ACHN (cell line): ENCODE measurements around the gene CCDC88A.
"Not testable (repeated sequence)": the region's sequence is repeated elsewhere in the genome, so short reads cannot be mapped to it uniquely, and the experiment has no call there.

Experiments used
- DNase-seq: peaks from one replicate; pipeline ENCODE4 v3.0.0-alpha.2; 2015
- in situ Hi-C: cut with HindIII; loops from 2 replicates; pipeline ENCODE4 v1.10.0; 2017; ENCODE audit warnings: low sequenced_read_pairs, low pct_ligation_motif_present, low pct_unique_long_range_greater_than_20kb

The CCDC88A gene

DNA sequence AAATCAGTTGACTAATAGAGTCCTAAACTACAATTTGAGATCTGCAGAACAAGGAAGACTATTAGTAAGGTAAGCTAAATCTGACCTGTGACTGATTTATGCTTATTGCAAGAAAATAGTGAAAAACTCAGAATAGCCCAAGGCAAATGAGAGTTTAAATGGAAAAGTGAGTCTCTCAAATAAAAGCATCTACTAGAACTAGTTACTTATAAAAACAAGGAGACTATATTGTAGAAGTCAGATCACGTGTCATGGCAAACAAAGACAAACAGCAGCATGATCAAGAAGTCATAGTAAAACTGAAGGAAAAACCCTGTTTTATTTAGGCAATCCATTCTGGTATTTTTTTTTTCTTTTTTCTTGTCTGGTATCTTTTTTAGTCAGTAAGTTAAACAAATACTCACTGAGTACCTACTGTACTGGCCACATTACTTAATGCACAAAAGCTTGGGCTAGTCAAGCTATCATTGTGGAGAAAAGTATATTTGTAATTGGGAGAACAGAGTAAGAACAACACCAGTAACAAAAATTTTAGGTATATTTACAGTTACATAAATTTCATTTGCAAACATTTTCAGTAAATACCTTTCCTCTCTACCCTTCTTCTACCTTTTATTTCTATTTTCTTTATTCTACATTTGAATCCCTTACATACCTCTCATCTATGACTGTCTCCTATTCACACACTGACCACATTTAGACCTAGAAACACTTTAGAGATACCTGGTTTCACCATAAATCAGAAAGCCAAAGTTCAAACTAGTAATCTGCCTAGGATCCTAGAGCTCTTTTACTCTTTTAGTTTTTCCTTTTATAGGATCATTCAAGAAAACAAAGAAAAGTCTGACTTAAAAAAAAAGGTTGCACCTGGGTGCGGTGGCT, 23.7 kb downstream of the CCDC88A start:
- DNase-seq, result no peak
- in situ Hi-C loops, result no loop called here

DNA sequence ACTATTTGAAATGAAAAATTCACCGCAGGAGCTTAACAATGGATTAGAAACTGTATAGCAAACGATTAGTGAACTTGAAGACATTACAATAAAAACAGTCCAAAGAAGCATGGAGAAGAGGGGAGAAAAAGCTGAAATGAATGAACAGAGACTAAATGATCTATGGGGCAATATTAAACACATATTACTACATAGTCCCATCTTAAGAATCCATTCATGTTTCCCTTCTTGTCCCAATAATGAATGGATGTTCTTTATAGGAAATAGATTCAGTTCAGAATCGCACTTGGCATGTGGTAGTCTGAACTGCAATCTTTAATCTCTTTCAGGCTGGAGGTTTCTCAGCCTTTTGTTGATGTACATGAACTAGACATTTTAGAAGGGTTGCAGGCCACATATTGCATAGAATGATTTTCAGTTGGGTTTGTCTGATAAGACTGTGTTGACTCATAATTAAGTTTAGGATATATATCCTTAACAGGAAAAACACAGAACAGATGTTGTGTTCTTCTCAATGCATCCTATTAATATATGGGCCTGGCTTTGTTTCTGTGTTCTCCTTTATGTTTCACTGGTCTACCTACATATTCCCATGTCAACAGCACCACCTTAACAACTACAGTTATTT, 27.9 kb downstream of the CCDC88A start:
- no peak for DNase-seq
- in situ Hi-C loops, result no loop called here

GRCh38 chr2:55391155-55391554, 28.5 kb downstream of the CCDC88A start:
- no peak for DNase-seq
- in situ Hi-C loops, result no loop called here

- in situ Hi-C loops, DNase-seq: not testable (repeated sequence)
Measured at GRCh38 chr2:55385516-55385915, 34.1 kb downstream of the CCDC88A start.

DNA sequence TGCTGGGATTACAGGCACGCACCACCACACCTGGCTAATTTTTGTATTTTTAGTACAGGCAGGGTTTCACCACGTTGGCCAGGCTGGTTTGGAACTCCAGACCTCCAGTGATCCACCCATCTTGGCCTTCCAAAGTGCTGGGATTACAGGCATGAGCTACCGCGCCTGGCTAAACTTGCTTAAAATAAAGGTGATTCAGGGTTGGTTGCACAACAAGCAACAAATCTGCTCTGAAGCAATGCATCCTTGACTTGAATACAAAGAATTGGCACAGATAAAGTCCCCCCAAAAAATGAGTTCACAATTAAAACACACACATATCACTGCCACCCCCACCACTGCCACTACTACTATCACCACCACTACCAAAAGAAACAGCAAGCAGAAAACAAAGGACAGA, 34.9 kb downstream of the CCDC88A start:
- in situ Hi-C loops, result no loop called here
- DNase-seq, result no peak

GRCh38 chr2:55371376-55371775, 48.3 kb downstream of the CCDC88A start:
- DNase-seq, result no peak
- in situ Hi-C loops, result no loop called here

- no peak for DNase-seq
- in situ Hi-C loops, result no loop called here
Measured at GRCh38 chr2:55370208-55370607, 49.4 kb downstream of the CCDC88A start.

GRCh38 chr2:55365303-55365702, 54.4 kb downstream of the CCDC88A start:
- no peak for DNase-seq
- in situ Hi-C loops, result no loop called here

GRCh38 chr2:55364189-55365055, 55.2 kb downstream of the CCDC88A start:
- DNase-seq, result peak; percentile 60
- in situ Hi-C loops, result no loop called here

DNA sequence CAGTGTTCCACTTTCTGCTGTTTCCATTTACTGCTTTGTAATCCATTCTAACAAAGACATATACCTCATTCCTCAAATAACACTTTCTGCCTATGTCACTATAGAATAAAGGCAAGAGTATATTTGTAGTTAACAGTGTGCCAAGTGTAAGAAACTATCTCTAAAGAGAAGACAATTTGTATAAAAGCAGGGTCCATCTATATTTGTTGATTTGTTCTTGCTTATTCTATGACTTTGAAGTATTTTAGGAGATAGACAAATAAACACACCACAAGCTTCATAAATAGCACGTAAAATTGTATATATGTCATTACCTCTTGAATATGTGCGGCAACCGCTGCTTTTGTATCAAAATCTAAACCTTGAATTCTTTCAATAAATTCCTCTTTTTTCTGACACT, 56.0 kb downstream of the CCDC88A start:
- in situ Hi-C loops, result no loop called here

DNA sequence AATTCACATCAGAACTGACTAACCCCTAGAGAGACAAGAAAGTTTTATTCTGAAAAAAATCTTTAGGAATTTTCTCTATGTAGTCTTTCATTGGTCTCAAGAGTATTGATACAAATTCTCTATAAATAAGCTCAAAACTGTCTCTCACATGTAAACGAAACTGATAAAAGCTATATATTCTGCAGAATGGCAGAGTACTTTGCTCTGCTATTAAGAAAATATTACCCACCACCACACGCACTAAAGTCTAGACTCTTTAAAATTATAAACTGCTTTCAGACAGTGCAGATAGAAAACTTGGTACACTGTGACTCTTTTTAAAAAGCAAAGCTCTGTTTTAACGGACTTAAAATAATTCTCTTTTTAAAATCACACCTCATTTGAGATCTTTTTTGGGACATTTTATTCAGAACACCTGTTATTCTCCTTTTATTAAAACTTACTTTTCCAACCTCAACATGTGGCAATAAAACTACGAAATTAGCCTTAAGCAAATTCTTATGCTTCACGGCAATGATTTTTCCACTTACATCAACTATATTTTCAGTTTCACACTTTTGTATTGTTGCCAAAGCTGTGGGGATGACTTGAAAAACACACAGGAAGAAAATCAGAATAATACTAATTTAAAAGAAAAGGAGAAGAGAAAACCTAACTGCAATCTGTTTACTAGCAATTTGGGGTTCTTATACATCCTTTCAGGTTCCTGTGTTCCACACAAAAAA, 58.0 kb downstream of the CCDC88A start:
- in situ Hi-C loops, result no loop called here
- no peak for DNase-seq

More for the DNA sequence above, 56.0 kb downstream of the CCDC88A start:
- DNase-seq, result no peak

- DNase-seq, result no peak
- in situ Hi-C loops, result no loop called here
Measured at GRCh38 chr2:55358451-55358850, 61.2 kb downstream of the CCDC88A start.

GRCh38 chr2:55357927-55358326, 61.7 kb downstream of the CCDC88A start:
- in situ Hi-C loops, result no loop called here
- DNase-seq, result no peak

GRCh38 chr2:55357164-55357563, 62.5 kb downstream of the CCDC88A start:
- in situ Hi-C loops, result no loop called here
- no peak for DNase-seq

GRCh38 chr2:55356136-55356535, 63.5 kb downstream of the CCDC88A start:
- DNase-seq, in situ Hi-C loops: not testable (repeated sequence)

DNA sequence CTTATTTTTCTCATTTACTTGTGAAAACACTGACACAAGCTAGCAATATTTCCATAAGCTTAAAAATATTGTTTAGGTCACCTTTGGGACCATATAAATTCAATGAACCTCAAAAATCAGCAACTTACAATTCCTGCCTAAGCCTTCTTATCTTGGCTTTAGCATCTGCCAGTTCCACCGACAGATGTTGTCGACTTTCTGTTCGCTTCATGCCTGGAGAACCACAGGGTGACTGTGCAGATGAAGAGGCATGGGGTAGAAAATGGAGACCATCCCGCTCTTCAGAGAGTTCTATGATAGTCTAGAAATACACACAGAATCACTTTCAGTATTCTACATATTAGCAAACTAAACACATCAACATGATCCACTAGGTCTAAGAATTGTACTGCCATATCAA, 64.2 kb downstream of the CCDC88A start:
- no peak for DNase-seq
- in situ Hi-C loops, result no loop called here

- in situ Hi-C loops, result no loop called here
- DNase-seq, result no peak
Measured at GRCh38 chr2:55351672-55352071, 68.0 kb downstream of the CCDC88A start.

DNA sequence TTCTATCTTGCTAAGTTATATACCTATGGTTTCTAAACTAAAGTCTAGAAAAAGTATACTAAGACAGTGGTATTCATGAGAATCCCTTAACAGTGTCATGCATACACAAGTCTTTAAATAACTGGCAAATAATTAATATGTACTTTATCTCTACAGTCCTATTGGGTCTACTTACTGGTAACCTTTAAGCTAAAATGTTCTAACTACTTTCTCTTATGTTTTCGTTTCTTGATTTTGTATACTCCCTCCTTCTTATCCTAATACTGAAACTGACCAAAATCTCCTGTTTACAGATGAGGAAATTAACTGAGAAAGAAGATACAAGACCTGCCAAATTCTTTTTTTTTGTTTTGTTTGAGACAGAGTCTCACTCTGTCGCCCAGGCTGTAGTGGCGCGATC, 74.6 kb downstream of the CCDC88A start:
- in situ Hi-C loops, result no loop called here
- DNase-seq, result no peak
